Right cardiac atrium (tissue), 5 donors: ENCODE data around the gene CUBN. TPM values are rescaled to one million over a fixed set of nuclear protein-coding genes. Genes with fewer than 3 reads are reported as not detected.
"Not testable (repeated sequence)": the region's sequence is repeated elsewhere in the genome, so short reads cannot be mapped to it uniquely, and the experiment has no call there.

Experiments used
- ATAC-seq, 2 donors: fragments of 200-7000 bp; cut with Tn5 transposase; one replicate each; pipeline versions ENCODE4 v1.8.0 to v1.9.1; 2020; ENCODE audit warnings: moderate library complexity in 2 of 2, mild to moderate bottlenecking in 1 of 2
- DNase-seq, 3 donors: peaks; one replicate each; pipeline ENCODE4 v3.0.0-alpha.2; 2020
- H3K27ac ChIP-seq: one replicate; pipeline ENCODE4 v1.5.1; 2013; ENCODE audit warnings: mild to moderate bottlenecking, low read length, control low read depth, moderate library complexity
- H3K27me3 ChIP-seq: one replicate; pipeline ENCODE4 v1.6.1; 2013; ENCODE audit not compliant: control insufficient read depth, insufficient read depth
- H3K4me1 ChIP-seq: one replicate; pipeline ENCODE4 v1.6.1; 2013; ENCODE audit warnings: low read length; ENCODE audit not compliant: control insufficient read depth, insufficient read depth
- H3K4me3 ChIP-seq: one replicate; pipeline ENCODE4 v1.5.1; 2013; ENCODE audit warnings: low read length, control low read depth
- H3K9me3 ChIP-seq: one replicate; pipeline ENCODE4 v1.6.1; 2013; ENCODE audit warnings: low read length; ENCODE audit not compliant: control insufficient read depth
- WGBS: extraction: QIAGEN DNeasy Blood & Tissue Kit; methylation state at CpG from one replicate; pipeline ENCODE4 v1.1.7; 2013; 5-methylcytosine and 5-hydroxymethylcytosine counted together
- intact Hi-C, 4 donors: fragments of 100-400 bp; cut with DNase I; formaldehyde crosslinking; loops; one replicate each; pipeline versions ENCODE4 v1.11.0 to v1.14.0; 2022 to 2023
- polyA plus RNA-seq: library from polyadenylated mRNA; stranded (reverse); fragments of 200-250 nt; gene quantifications from one replicate; pipeline ENCODE4 v1.2.3, GENCODE V29; 2013
- total RNA-seq, 4 donors: library from RNA; stranded (reverse); fragmentation: NEBNext Ultra II Directional; extraction: Animal tissue kit (Norgen Biotek cat#: 25700); gene quantifications; one replicate each; pipeline ENCODE4 v1.2.1, GENCODE V29; 2021
- donor health status: healthy with polysubstance abuse.
- donor health status: DM: no; HTN: yes; CAD: no.
- donor health status: DM: no; HTN: no; CAD: no.
- donor health status: DM: no; HTN: yes; CAD: no; lungs with severe emphysema.
- donor health status: DM: yes; HTN: yes; CAD: no.

CUBN gene
- total and polyA plus RNA-seq, 5 donors, result 0.41 to 1.3 (median 0.91) TPM

DNA sequence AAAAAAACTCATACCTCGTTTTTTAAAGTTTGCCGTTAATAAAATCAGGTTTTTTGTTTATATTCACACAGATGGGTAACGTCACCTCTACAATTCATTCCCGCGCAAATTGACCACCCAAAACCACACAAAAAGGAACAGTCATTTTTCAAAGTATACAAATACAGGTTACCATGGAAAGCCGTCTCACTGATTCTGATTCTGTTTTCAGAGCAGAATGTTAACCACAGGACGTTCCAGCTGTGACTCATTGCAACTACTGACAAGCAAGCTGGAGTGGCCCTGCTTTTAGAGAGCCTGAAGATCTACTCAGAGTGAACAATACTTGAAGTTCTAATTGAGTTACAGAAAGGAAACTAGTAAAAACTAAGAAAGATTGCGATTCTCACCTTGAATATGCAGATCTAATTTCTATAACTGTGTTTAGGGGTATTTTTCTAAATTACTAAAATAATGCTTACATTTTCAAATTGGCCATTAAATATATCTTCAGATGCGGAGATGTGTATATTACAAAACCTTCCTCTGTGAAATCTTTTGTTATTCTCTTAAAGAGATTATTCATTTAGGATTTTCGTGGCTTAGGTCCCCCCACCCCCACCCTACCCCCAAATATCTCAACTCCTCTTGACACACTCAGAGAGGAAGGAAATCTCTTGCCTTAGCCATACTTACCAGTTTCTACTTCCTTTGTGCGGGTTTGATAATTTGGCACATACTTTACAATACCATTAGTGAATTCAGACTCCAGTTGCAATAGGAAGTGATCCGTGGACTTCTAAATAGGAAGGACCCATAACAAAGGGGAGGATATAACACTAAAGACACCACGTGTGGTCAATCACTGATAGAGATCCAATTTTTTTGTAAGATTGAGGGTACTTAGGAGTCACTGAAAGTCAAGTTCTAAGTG lies 106.0 kb downstream of the CUBN start:
- no peak overlapping the region for H3K4me3 ChIP-seq
- H3K27ac ChIP-seq, result peak overlapping the region; percentile 13
- ATAC-seq (peak; percentile 94), DNase-seq (peak in 2 of 3 donors; percentile 57 to 65)
- WGBS, result 37% methylated on average over 13 of the region's 13 CpGs
- H3K4me1 ChIP-seq, result peaks cover 9% of the 10 kb centered on the region
- no peaks in the 10 kb centered on the region for H3K9me3 ChIP-seq
- intact Hi-C loops, result no loop called here
- no peaks in the 10 kb centered on the region for H3K27me3 ChIP-seq

DNA sequence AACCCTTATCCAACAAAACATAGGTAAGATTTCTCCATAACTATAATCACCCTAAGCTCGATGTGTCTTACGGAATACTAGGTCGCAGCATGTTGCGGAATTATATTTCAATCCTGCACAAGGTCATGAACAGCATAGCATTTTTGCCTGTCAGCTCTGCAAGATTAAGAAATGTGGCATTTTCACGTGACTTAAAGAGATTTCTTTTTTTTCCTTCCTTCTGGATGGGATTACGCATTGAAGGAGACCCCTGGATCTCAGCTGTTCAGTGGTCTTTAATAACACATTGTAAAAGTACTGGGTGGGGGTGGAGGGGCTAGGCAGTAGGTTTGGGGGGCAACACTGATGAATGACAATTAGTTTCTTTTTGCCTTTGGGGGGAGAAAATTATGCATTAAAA lies 106.7 kb downstream of the CUBN start:
- Histone ChIP-seq H3K9me3 (no peaks in the 10 kb centered on the region), H3K27me3 (no peaks in the 10 kb centered on the region), H3K27ac (peak overlapping the region; percentile 1), H3K4me1 (peaks cover 9% of the 10 kb centered on the region), H3K4me3 (no peak overlapping the region)
- intact Hi-C loops, result no loop called here
- WGBS, result 62% methylated on average over 6 of the region's 6 CpGs
- no peak for DNase-seq
- ATAC-seq, result peak; percentile 30 to 55

DNA sequence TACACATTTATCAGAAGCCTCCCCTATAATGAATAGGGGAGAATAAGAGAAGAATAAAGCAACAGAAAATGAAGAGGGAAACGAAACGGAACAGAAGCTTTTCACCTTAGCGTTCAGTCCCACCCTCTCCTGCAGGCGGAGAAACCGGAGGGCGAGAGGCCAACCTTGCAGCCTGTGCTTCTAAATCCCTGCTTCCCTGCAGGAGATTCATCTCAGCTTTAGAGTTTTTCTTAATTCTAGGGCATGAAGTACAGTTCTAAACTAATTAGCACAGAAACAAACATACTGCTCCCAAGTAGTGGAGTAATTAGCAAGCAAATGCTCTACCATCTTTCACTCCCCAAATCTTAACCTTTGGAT lies 107.2 kb downstream of the CUBN start:
- intact Hi-C loops, result no loop called here
- peak in 1 of 2 donors; percentile 42 for ATAC-seq
- WGBS, result 60% methylated on average over 6 of the region's 6 CpGs
- H3K27ac ChIP-seq, result no peak overlapping the region
- H3K9me3 ChIP-seq, result no peaks in the 10 kb centered on the region
- H3K4me1 ChIP-seq, result peaks cover 9% of the 10 kb centered on the region
- no peaks in the 10 kb centered on the region for H3K27me3 ChIP-seq
- DNase-seq, result peak in 2 of 3 donors; percentile 63 to 74
- H3K4me3 ChIP-seq, result no peak overlapping the region

DNA sequence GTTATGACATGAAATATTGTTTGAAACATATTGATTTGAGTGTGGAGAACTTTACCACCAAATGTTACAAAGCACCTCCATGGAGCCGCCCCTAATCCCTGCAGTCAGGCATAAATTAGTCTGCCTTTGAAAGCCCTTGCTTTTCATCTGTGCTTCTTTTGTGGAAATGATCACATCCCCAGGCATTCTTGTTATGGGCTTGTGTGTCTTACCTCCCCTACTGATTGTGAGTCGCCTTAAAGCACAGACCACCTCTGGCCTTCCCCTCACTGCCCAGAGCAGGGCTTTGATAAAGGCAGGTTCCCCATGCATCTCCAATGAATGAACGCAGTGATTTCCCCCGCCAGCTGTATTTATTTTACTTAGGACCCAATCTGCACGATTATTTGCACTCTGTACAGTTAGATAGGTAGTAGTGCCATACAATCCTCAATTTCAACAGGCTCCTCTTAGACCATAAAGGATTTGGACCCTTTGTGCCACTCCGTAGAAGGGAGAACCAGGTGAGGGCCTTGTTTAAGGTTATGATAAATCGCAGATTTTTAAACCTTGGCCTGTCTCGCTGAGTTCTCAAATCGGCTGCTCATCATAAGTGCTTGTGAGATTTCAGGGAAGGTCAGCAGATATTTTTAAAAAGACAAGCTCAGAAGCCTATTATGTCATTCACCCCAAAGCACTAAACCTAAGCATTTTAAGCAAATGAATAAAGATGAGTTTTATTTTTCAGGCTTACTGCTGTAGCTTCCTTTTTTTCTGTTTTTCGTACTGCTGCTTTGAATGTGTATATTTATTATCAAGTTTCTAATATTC lies 107.8 kb downstream of the CUBN start:
- intact Hi-C loops, result no loop called here

DNA sequence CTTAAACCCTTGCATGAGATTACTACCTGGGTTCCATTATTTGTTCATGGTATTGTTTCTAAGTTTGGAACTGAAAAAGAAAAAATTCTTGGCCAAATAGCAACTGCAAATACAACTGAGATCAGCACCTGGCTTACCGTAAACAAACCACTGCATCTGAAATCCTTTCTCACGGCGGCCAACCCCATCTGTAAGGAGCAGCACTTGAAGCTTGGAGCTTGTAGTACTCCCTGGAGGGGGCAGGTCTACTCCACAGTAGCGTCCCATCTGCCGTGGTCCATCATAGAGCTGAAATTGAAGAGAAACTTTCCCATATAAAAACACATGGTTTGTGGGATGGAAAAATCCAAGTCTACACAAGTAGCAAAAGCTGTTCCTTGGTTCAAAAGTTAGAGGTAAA lies 109.9 kb downstream of the CUBN start:
- H3K9me3 ChIP-seq, result no peaks in the 10 kb centered on the region
- H3K27ac ChIP-seq, result no peak overlapping the region
- 96% methylated on average over 5 of the region's 5 CpGs for WGBS
- no peak for ATAC-seq
- no peak for DNase-seq
- intact Hi-C loops, result no loop called here
- H3K4me1 ChIP-seq, result peaks cover 2% of the 10 kb centered on the region
- H3K27me3 ChIP-seq, result no peaks in the 10 kb centered on the region
- no peak overlapping the region for H3K4me3 ChIP-seq

More for the DNA sequence above, 107.8 kb downstream of the CUBN start:
- H3K9me3 ChIP-seq, result no peaks in the 10 kb centered on the region
- 78% methylated on average over 10 of the region's 10 CpGs for WGBS
- DNase-seq (no peak), ATAC-seq (no peak)
- no peak overlapping the region for H3K4me3 ChIP-seq
- H3K27me3 ChIP-seq, result no peaks in the 10 kb centered on the region
- H3K4me1 ChIP-seq, result peaks cover 9% of the 10 kb centered on the region
- no peak overlapping the region for H3K27ac ChIP-seq

DNA sequence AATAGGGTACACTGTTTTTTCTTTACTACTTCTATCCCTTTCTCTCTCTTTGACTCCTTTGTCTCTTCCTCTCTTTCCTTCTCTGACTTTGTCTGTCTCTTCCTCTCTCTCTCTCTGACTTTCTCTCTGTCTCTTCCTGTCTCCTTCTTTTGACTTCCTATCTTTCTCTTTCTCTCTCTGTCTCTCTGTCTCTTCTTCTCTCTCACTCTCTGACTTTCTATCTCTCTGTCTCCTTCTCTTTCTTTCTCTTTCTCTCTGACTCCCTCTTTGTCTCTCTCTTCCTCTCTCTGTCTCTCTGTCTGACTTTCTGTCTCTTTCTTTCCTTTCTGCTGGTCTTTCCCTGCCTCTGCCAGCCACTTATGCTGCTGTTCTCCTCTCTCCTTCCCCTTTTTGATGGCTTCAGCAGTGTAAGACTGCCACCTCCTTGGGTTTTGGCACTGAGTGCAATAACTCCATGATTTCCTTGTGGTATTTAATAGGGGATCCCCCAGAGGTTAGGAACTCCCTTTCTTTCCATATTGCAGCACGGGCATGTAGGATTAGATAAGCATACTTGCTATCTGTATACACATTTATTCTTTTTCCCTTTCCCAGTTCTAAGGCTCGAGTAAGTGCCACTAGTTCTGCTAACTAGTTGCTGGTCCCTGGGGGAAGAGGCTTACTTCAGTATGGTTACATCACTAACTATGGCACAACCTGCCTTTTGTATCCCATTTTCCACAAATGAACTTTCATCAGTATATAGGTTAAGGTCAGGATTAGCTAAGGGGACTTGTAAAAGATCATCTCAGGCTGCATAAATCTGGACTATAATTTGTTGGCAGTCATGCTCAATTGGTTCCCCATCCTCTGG lies 116.3 kb downstream of the CUBN start:
- H3K9me3 ChIP-seq, intact Hi-C loops, H3K27ac ChIP-seq, ATAC-seq, H3K27me3 ChIP-seq, H3K4me3 ChIP-seq, DNase-seq, H3K4me1 ChIP-seq: not testable (repeated sequence)
- 37% methylated on average over 2 of the region's 2 CpGs for WGBS

DNA sequence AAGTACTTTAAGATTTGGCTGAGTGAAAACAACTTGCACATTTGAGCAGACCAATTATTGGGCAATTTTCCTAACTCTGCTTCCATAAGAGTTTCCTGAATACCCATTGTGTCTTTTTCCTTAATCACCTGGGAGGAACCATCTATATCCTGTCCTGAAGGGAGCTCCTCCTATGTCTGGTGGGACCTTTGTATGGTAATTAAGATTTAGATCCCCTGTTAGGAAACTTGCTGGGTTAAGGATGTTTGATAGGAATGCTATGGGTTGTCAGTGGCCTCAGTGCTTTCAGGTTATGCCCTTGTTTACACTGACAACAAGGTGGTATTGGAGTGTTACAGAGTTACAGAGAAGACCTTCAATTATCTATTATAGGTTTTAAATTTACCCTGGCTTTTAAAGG lies 116.9 kb downstream of the CUBN start:
- H3K27ac ChIP-seq, H3K4me3 ChIP-seq, intact Hi-C loops, DNase-seq, H3K4me1 ChIP-seq, H3K9me3 ChIP-seq, H3K27me3 ChIP-seq, ATAC-seq: not testable (repeated sequence)

DNA sequence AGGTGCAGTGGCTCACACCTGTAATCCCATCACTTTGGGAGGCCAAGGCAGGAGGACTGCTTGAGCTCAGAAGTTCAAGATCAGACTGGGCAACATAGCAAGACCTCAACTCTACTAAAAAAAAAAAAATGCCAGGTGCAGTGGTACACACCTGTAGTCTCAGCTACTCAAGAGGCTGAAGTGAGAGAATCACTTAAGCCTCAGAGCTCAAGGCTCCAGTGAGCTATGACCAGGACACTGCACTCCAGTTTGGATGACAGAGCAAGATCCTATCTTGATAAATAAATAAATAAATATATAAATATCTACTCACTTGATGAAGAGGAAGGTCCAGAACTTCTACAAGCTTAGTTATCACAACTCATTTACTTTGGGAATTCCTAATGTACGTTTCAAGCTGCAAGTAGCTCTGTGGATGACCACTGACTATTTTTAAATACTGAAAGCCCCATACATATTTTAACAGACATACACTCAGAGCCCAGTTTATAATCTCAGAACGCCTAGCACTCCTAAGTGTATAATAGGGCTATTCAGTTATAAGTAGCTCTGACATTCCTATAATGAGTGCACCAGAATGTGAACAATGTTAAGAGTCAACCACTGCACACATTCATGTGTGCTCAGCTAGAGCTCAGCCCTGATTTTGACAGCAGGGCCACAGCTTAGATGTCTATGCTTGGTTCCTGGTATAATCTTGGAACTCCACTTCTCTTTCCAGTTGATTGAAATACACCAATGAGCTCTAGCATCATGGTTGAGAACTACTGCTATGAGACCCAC lies 119.1 kb downstream of the CUBN start:
- 58% methylated on average over 2 of the region's 2 CpGs for WGBS
- Histone ChIP-seq H3K9me3 (no peaks in the 10 kb centered on the region), H3K4me1 (peaks cover 12% of the 10 kb centered on the region), H3K27ac (peak overlapping the region; percentile 31), H3K4me3 (no peak overlapping the region), H3K27me3 (no peaks in the 10 kb centered on the region)
- intact Hi-C loops, result no loop called here
- DNase-seq (no peak), ATAC-seq (no peak)

DNA sequence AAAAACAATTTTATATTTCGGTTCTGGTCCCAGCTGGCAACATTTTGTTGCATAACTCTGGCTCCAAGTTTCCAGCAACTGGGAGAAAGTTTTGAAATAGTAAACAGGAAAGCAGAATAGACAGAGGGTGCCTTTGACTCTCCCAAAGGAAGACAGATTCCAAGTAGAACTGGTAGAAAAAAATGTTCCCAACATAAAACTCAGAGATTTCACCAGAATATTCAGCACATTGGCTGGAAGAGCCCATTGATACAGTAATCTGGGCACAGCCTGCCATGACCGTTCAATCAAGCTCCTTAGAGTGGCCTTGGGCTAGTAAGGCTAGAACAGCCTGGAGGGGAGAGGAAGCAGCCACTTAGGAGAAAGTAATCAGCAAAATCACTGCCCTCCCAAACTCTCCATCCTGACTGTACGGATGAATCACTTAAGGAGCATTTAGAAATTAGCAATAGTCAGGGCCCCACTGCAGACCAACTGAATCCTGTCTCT lies 120.4 kb downstream of the CUBN start:
- no peaks in the 10 kb centered on the region for H3K9me3 ChIP-seq
- ATAC-seq, result peak; percentile 53 to 85
- intact Hi-C loops, result loop anchor here in 1 of 4 donors (10.0 kb wide), 1 partner anchor 216 kb away; the partner anchor contains the start of gene VIM
- H3K4me1 ChIP-seq, result peaks cover 12% of the 10 kb centered on the region
- H3K4me3 ChIP-seq, result no peak overlapping the region
- H3K27ac ChIP-seq, result peak overlapping the region; percentile 85
- no peaks in the 10 kb centered on the region for H3K27me3 ChIP-seq
- WGBS, result 42% methylated on average over 3 of the region's 3 CpGs
- DNase-seq, result peak in 2 of 3 donors; percentile 28 to 78

DNA sequence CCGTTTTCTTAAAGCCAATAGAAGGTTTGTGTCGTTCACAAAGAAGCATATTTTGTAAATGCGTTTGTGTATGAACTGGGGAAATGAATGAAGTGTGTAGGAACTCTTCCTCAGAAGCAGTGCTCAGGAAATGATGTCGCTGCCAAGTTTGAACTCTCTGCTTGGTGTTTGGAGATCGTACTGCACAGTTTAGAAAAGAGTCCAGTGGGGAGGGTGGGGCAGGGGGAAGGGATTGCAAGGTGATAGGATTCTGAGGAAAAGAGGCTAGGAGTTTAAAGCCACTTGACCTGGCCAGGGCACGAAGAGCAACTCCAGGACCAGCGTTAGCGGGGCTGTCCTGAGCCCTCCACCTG lies 122.2 kb downstream of the CUBN start:
- 43% methylated on average over 8 of the region's 8 CpGs for WGBS
- Histone ChIP-seq H3K27ac (peak overlapping the region; percentile 81), H3K4me1 (peaks cover 12% of the 10 kb centered on the region), H3K27me3 (no peaks in the 10 kb centered on the region), H3K4me3 (no peak overlapping the region), H3K9me3 (no peaks in the 10 kb centered on the region)
- intact Hi-C loops, result loop anchor here in 1 of 4 donors (10.0 kb wide), 1 partner anchor 217 kb away; the partner anchor contains the start of gene VIM
- ATAC-seq, result peak; percentile 10 to 37
- DNase-seq, result no peak
